ENCODE results near the gene PPP1R9A.

Gene PPP1R9A

DNA sequence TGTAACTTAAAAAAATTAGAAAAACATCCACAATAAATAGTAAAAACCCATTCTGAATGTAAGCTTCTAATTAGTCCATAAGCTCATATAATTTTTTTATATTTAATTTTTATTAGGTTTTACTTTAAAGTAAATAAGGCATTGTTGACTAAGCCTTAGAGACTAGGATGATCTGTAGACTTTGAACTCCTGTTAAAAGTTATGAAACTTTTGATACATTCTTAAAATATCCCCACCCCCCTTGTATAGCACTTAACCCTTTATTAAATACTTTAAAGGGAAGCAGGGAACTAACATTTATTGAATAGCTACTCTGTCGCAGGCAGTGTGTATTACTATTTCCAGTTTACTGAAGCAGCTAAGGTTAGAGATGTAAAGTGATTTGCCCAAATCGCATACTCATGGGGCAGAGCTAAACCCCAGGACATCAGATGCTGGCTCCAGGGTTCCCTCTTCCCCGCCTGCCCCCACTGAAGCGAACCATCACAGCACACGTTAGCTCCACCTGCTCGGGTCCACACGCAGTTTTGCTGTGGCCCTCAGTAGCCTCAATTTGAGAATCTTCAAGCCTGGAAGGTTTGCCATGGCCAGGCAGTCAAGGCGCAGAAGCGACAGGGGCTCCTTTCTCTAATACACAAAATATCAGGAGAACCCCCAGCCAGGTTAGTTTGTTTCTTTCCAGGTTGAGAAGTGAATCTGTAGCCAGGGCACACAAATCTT is 416.2 kb downstream of the PPP1R9A start:
- Histone ChIP-seq H3K4me3 (ENCODE audit: low read length, poor library complexity, severe bottlenecking) (peak overlapping the region; percentile 36), H3K9ac (ENCODE audit: low read depth, low read length, poor library complexity, severe bottlenecking) (no peak overlapping the region), H3K36me3 (ENCODE audit: insufficient read depth, low read length) (no peaks in the 10 kb centered on the region), H3F3A (ENCODE audit: low read depth) (no peaks in the 10 kb centered on the region), H3K4me2 (ENCODE audit: low read depth, low read length, poor library complexity, severe bottlenecking) (peak overlapping the region; percentile 17), H3K9me2 (replicated peaks; ENCODE audit: low read depth, low read length) (no peaks in the 10 kb centered on the region), H2AFZ (ENCODE audit: low read length) (peak overlapping the region; percentile 11; the same call in 1 of the 2 replicates), H3K4me1 (ENCODE audit: insufficient read depth, low read length, poor library complexity, severe bottlenecking) (no peaks in the 10 kb centered on the region), H3K27me3 (ENCODE audit: insufficient read depth, low read length, poor library complexity, severe bottlenecking) (no peaks in the 10 kb centered on the region), H4K20me1 (ENCODE audit: insufficient read depth, low read length, poor library complexity, severe bottlenecking) (no peaks in the 10 kb centered on the region), H3K79me2 (ENCODE audit: insufficient read depth, low read length) (no peaks in the 10 kb centered on the region), H3K9me3 (ENCODE audit: insufficient read depth, low read depth, low read length) (no peaks in the 10 kb centered on the region)
- TF ChIP-seq, protein P1, sequence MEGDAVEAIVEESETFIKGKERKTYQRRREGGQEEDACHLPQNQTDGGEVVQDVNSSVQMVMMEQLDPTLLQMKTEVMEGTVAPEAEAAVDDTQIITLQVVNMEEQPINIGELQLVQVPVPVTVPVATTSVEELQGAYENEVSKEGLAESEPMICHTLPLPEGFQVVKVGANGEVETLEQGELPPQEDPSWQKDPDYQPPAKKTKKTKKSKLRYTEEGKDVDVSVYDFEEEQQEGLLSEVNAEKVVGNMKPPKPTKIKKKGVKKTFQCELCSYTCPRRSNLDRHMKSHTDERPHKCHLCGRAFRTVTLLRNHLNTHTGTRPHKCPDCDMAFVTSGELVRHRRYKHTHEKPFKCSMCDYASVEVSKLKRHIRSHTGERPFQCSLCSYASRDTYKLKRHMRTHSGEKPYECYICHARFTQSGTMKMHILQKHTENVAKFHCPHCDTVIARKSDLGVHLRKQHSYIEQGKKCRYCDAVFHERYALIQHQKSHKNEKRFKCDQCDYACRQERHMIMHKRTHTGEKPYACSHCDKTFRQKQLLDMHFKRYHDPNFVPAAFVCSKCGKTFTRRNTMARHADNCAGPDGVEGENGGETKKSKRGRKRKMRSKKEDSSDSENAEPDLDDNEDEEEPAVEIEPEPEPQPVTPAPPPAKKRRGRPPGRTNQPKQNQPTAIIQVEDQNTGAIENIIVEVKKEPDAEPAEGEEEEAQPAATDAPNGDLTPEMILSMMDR (conservative IDR thresholded peaks at IDR 0.05; ENCODE audit: low read length) = no peak
- no peak for TF ChIP-seq EZH2phosphoT487 (IDR thresholded peaks at IDR 0.05; ENCODE audit: borderline replicate concordance)

DNA sequence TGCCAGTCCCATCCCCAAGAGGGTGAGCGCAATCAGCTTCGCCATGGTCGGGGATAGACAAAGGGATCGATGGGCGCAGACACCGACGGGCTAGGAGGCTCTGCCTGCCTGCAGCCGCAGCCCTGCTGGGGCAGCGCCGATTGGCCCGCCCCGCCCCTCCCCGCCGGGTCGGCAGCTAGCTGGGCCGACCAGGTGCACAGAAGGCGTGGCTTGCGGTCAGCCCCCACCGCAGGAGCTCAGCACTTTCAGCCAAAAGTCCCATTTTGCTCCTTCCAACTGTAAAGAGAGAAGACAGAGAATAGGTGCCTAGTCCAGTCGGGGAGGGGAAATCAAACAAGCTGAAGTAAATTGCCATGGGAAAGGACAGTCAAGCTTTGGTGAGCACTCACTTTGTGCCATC is 417.0 kb downstream of the PPP1R9A start, which contains the start of gene PON1:
Gene PON1, minus strand, starts transcription at position 102 of the 400 bp plus-strand sequence. Its CDS starts 57 bp downstream, at position 45.
- Histone ChIP-seq H3K4me2 (ENCODE audit: low read depth, low read length, poor library complexity, severe bottlenecking) (peak within 1 kb of the TSS; percentile 17), H3K36me3 (ENCODE audit: insufficient read depth, low read length) (no peaks in the 10 kb centered on the region), H3F3A (ENCODE audit: low read depth) (no peaks in the 10 kb centered on the region), H3K9ac (ENCODE audit: low read depth, low read length, poor library complexity, severe bottlenecking) (no peak within 1 kb of the TSS), H3K4me3 (ENCODE audit: low read length, poor library complexity, severe bottlenecking) (peak within 1 kb of the TSS; percentile 36), H2AFZ (ENCODE audit: low read length) (peak within 1 kb of the TSS; percentile 11), H3K27me3 (ENCODE audit: insufficient read depth, low read length, poor library complexity, severe bottlenecking) (no peaks in the 10 kb centered on the region), H3K9me2 (replicated peaks; ENCODE audit: low read depth, low read length) (no peaks in the 10 kb centered on the region), H3K4me1 (ENCODE audit: insufficient read depth, low read length, poor library complexity, severe bottlenecking) (no peaks in the 10 kb centered on the region), H4K20me1 (ENCODE audit: insufficient read depth, low read length, poor library complexity, severe bottlenecking) (no peaks in the 10 kb centered on the region), H3K9me3 (ENCODE audit: insufficient read depth, low read depth, low read length) (no peaks in the 10 kb centered on the region), H3K79me2 (ENCODE audit: insufficient read depth, low read length) (no peaks in the 10 kb centered on the region)
- TF ChIP-seq EZH2phosphoT487 (IDR thresholded peaks at IDR 0.05; ENCODE audit: borderline replicate concordance) = no peak
- TF ChIP-seq, protein P1 (conservative IDR thresholded peaks at IDR 0.05; ENCODE audit: low read length) = no peak

DNA sequence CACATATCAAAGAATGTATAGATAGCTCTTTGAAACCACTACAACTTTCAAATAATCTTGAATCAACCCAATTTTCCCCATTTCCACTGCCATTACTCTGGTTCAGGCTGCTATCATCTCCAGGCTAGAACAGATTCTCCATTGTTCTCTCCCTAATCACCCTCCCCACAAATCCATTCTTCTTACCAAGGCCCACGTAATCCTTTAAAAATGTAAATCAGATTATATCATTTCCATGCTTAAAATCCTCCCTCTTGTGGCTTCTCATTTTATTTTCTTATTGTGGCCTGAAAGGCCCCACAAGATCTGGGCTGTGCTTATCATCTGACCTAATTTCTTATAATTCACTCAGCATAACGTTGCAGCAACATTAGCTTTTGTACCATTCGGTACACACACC is 420.0 kb downstream of the PPP1R9A start:
- H3K4me3 ChIP-seq (ENCODE audit: low read length, poor library complexity, severe bottlenecking) = no peak overlapping the region
- H3K9me3 ChIP-seq (ENCODE audit: insufficient read depth, low read depth, low read length) = no peaks in the 10 kb centered on the region
- H2AFZ ChIP-seq (ENCODE audit: low read length) = no peak overlapping the region
- no peaks in the 10 kb centered on the region for H3K27me3 ChIP-seq (ENCODE audit: insufficient read depth, low read length, poor library complexity, severe bottlenecking)
- H4K20me1 ChIP-seq (ENCODE audit: insufficient read depth, low read length, poor library complexity, severe bottlenecking) = no peaks in the 10 kb centered on the region
- H3K4me2 ChIP-seq (ENCODE audit: low read depth, low read length, poor library complexity, severe bottlenecking) = no peak overlapping the region
- no peaks in the 10 kb centered on the region for H3K36me3 ChIP-seq (ENCODE audit: insufficient read depth, low read length)
- H3K9ac ChIP-seq (ENCODE audit: low read depth, low read length, poor library complexity, severe bottlenecking) = no peak overlapping the region
- peaks cover 16% of the 10 kb centered on the region for H3K4me1 ChIP-seq (ENCODE audit: insufficient read depth, low read length, poor library complexity, severe bottlenecking)
- TF ChIP-seq EZH2phosphoT487 (IDR thresholded peaks at IDR 0.05; ENCODE audit: borderline replicate concordance) = no peak
- TF ChIP-seq, protein P1 (conservative IDR thresholded peaks at IDR 0.05; ENCODE audit: low read length) = no peak
- H3K9me2 ChIP-seq (replicated peaks; ENCODE audit: low read depth, low read length) = no peaks in the 10 kb centered on the region
- H3K79me2 ChIP-seq (ENCODE audit: insufficient read depth, low read length) = no peaks in the 10 kb centered on the region
- no peaks in the 10 kb centered on the region for H3F3A ChIP-seq (ENCODE audit: low read depth)
